OCI-M2 (cell line): ENCODE results near the gene TNKS2.
"Not testable (repeated sequence)": the region's sequence is repeated elsewhere in the genome, so short reads cannot be mapped to it uniquely, and the experiment has no call there.

ENCODE experiments used
- DNase-seq: peaks from one replicate; lab custom pipeline; 2025; ENCODE audit not compliant: unreplicated experiment; lab: John Stamatoyannopoulos, UW

The TNKS2 gene

DNA sequence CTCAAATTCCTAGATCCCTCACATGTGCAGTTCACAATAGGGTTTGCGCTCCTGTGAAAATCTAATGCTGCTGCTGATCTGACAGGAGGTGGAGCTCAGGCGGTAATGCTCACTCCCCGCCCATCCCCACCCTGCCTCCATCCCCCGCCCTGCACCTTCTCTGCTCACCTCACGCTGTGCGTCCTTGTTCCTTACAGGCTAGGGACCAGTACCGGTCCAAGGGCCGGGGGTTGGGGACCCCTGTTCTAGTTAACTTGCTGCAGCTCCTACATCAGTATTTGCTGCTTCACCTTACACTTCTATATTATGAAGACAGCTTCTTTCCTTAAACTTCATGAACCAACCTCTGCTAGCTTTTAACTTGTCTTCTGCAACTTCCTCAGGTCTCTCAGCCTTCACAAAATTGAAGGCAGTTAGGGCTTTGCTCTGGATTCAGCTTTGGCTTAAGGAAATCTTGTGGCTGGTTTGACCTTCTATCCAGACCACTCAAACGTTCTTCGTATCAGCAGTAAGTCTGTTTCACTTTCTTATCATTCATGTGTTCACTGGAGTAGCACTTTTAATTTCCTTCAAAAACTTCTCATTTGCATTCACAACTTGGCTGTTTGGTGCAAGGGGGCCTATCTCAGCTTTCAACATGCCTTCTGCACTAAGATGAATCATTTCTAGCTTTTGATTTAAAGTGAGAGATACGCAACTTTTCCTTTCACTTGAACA is 1.7 kb upstream of the TNKS2 start:
- DNase-seq, result no peak

GRCh38 chr10:91797048-91797690 is 1.1 kb upstream of the TNKS2 start:
- DNase-seq, result no peak

- DNase-seq, result no peak
These were observed 704 bp downstream of the TNKS2 start for GRCh38 chr10:91798649-91799611.

DNA sequence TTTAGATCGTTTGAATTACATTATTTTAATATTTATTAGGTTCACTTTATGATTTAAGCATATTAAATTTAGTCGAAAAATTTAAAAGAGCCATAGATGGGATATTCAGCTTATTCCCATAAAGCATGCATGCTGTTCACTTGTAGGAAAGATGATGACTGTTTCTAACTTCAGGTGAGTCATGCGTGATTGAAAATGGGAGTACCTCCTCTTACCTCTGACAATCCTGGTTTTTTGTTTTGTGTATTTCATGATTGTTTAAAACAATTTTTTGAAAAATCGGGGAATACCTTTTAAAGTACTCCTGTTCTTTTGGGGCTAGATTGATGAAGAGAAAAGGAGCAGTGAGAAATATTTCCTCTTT is 1.4 kb downstream of the TNKS2 start:
- DNase-seq, result no peak

- no peak for DNase-seq
These were observed 2.0 kb downstream of the TNKS2 start for GRCh38 chr10:91800182-91800581.

DNA sequence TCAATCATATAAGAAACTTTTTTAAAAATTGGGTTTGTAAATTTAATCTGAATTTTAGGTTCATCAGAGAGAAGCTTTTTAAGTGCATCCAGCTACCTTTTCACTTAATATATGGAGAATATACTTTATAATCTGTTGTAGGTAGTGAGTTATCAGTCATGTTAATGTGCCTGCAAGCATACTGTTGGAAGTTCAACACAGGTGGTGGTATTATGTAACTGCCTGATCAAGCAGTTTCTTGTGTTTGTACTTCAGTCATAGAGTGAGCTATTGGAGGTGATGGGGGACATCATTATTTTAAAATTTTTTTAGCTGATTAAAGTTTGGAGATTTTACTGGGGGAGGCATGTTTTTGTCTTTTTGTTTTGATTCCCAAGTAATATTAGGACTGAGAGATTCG is 2.5 kb downstream of the TNKS2 start:
- DNase-seq, result no peak

GRCh38 chr10:91803386-91804125 is 5.3 kb downstream of the TNKS2 start:
- no peak for DNase-seq

DNA sequence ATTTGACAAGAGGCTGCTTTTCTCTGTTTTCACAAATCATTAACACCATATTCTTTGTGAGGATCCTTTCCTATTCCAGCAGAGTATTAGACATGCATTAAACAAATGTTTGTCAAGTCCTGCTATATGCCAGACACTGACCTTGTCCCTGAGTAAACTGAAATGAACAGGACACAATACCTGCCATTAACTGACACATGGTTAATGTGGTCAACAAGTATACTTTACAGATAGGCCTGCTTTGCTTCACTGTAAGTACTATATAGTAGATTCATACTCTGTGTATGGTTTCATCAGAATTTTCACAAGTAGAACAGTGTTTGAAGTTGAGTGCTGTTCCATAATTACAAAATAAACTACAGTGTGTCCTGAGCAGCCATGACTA is 5.9 kb downstream of the TNKS2 start:
- DNase-seq, result no peak

DNA sequence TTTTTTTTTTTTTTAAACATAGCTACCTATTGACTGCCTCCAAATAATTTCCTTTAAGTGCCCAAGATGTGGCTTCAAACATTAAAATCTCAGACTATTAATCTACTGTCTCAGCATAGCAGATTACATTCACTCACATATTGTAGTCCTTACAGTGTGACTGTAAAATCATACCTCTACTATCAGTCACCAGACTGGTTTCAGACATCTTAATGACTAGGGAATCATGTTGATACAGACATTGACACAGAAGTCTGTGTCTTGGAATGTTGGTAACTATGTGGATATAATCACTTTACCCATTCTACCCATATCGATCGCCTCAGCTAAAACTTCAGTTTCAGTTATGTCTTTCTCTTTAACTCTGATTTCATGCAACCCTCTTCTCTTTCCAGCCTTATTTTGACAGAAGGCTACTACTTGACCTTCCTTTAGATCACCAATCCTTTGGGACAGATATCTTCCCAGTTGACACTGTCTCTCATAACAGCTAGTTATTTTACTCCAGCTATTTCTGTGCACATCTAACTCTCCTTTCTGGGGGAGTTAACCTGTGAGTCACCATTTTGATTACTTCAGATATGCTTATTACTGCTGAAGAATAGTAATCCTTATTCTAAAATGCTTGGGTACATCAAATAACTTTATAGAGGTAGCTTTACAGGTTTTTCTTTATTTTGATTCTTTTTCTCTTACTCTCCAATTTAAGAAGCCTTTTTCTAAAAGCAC is 7.0 kb downstream of the TNKS2 start:
- no peak for DNase-seq

GRCh38 chr10:91807264-91807663 is 9.0 kb downstream of the TNKS2 start:
- DNase-seq, result not testable (repeated sequence)

DNA sequence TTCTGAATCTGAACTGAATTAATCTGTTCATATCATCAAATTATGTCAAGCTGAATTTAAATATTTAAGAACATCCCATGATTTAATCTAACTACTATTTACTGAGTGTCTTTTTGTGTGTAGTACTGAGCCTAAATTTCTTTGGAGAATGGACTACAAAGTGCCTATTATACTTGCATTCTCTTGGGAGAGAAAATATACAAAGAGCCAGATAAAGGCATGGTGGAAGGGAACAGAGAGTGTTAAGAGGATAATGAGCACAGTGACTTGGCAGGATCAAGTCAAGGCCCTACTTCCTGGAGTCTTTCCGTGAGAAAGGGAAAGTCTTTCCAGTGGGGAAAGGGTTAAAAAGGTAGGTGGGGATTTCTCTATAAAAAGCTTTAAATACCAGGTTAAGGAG is 15.0 kb downstream of the TNKS2 start:
- no peak for DNase-seq

- no peak for DNase-seq
These were observed 18.8 kb downstream of the TNKS2 start for GRCh38 chr10:91816981-91817380.

- DNase-seq, result no peak
These were observed 21.9 kb downstream of the TNKS2 start for GRCh38 chr10:91820144-91820543.

- no peak for DNase-seq
These were observed 25.9 kb downstream of the TNKS2 start for GRCh38 chr10:91824076-91824475.

GRCh38 chr10:91829268-91829667 is 31.0 kb downstream of the TNKS2 start:
- no peak for DNase-seq

GRCh38 chr10:91838199-91838598 is 40.0 kb downstream of the TNKS2 start:
- no peak for DNase-seq

- DNase-seq, result no peak
These were observed 44.9 kb downstream of the TNKS2 start for GRCh38 chr10:91843083-91843482.

DNA sequence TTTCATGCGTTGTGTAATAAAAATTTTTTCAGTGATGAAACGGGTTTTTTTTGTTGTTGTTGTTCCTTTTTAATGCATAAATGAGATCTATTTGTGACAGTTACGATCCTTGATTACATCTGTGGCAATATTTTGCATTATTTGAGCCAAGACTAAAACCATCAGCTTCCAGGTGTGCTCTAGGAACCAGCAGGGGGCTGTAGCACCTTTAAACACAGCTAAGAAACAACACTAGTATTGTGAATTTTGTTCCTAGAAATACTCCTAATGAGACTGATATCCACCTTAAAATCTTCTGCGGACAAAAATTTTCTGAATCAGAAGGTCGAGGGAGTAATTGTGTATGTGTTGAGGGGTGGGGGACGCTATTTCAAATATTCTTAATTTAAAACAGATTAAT is 58.4 kb downstream of the TNKS2 start:
- no peak for DNase-seq

GRCh38 chr10:91860885-91861284 is 62.7 kb downstream of the TNKS2 start:
- DNase-seq, result no peak

DNA sequence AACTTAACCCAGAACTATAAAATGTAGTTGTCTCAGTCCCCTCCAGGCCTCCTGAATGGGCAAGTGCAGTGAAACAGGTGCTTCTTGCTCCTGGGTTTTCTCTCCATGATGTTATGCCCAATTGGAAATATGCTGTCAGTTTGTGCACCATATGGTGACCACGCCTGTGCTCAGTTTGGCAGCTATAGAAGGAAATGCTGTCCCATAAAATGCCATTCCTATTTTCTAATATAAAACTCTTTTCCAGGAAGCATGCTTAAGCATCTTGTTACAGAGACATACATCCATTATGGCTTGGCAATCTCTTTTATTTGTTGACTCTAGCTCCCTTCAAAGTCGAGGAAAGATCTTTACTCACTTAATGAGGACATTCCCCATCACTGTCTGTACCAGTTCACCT is 65.9 kb downstream of the TNKS2 start:
- no peak for DNase-seq

DNA sequence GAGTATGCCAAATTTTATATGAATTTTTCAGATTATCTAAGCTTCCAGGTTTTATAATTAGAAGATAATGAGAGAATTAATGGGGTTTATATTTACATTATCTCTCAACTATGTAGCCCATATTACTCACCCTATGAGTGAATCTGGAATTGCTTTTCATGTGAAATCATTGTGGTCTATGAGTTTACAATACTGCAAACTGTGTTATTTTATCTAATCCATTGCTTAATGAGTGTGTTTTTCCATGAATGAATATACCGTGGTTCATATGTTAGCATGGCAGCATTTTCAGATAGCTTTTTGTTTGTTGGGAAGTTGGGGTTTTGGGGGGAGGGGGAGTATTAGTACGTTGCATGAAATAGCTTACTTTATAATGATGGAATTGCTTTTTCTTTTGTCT is 66.5 kb downstream of the TNKS2 start:
- DNase-seq, result no peak
